ENCODE results near the gene ST6GALNAC6. TPM values are rescaled to one million over a fixed set of nuclear protein-coding genes. Genes with fewer than 3 reads are reported as not detected.
A peak's percentile ranks its signal among the peaks of the same experiment; 100 is the strongest.

Gene ST6GALNAC6
- total and polyA plus RNA-seq, 10 of the 15 experiments (the other 5 are each of a cell fraction or from before 2014, with no cell fraction given) = 0.40 to 27.0 (median 16.8) TPM

- no TSS peak for BruUV-seq (replicated peaks)
- H3K79me2 ChIP-seq (ENCODE audit: control insufficient read depth, insufficient read depth, low read length) = no peaks in the 10 kb centered on the region
- ChIA-PET SMC1A (ENCODE audit: uncharacterized antibody, unreplicated experiment) (interaction anchor here (0.8 to 7.2 kb wide), 12 partner anchors 9 to 181 kb away, joined by 3 to 84 read pairs (median 4); no protein-coding TSS in a partner anchor), CTCF (interaction anchor here (0.6 to 7.7 kb wide), 30 partner anchors 8 to 209 kb away, joined by 3 to 261 read pairs (median 4); partner anchors contain the start of genes EEIG1, NAIF1, PIP5KL1 and TOR2A), RAD21 (ENCODE audit: unreplicated experiment) (interaction anchor here (0.9 to 5.0 kb wide), 8 partner anchors 28 to 185 kb away, joined by 3 to 83 read pairs (median 5); partner anchors contain the start of gene EEIG1), POLR2A (no interaction called here)
- WGBS (ENCODE audit: insufficient coverage, insufficient replicate concordance, low lambda C conversion rate, missing lambda C conversion rate) = 26% methylated on average over 13 of the region's 13 CpGs
- H3K27ac ChIP-seq (ENCODE audit: control insufficient read depth, insufficient read depth) = no peak overlapping the region
- H3K9ac ChIP-seq (ENCODE audit: control insufficient read depth, insufficient read depth, low read length) = no peak overlapping the region
- no peak overlapping the region for H3K4me2 ChIP-seq (ENCODE audit: control insufficient read depth, insufficient read depth)
- H3K4me3 ChIP-seq = no peak overlapping the region
- H3K4me1 ChIP-seq (ENCODE audit: control insufficient read depth, insufficient read depth, low read length) = peaks cover 7% of the 10 kb centered on the region
- ATAC-seq (peak; percentile 96), FAIRE-seq (peak; percentile 84), DNase-seq (ENCODE audit: low read depth, low spot score) (no peak)
- in situ Hi-C loops (cut with MboI) = no loop called here
- TF ChIP-seq GABPA (IDR thresholded peaks at IDR 0.05; ENCODE audit: low read depth) (no peak), POLR2AphosphoS2 (IDR thresholded peaks at IDR 0.05; ENCODE audit: low read depth, low read length) (0 out of 2 replicates have a peak, but pooled peaks have one; percentile 12), MEF2B (IDR thresholded peaks at IDR 0.05; ENCODE audit: partially characterized antibody, poor library complexity, severe bottlenecking) (peak; percentile 39), ZNF274 (IDR thresholded peaks at IDR 0.05; ENCODE audit: insufficient read depth, insufficient read length) (no peak), RAD21 (IDR thresholded peaks at IDR 0.05; ENCODE audit: insufficient read depth, low read depth, low read length) (peak; percentile 91), TCF12 (IDR thresholded peaks at IDR 0.05; ENCODE audit: low read depth, low read length) (0 out of 2 replicates have a peak, but pooled peaks have one; percentile 30), ELK1 (IDR thresholded peaks at IDR 0.05; ENCODE audit: low read depth, low read length) (no peak), EGR1 (IDR thresholded peaks at IDR 0.05; ENCODE audit: borderline replicate concordance in 1 of 2, low read depth in 2 of 2, low read length in 2 of 2) (peak in 1 of 2 experiments; percentile 75; a peak in 1 of 3 replicates), NR2F1 (conservative IDR thresholded peaks at IDR 0.05) (no peak), YY1 (IDR thresholded peaks at IDR 0.05; ENCODE audit: low read depth, low read length) (peak; percentile 83), HDGF (IDR thresholded peaks at IDR 0.05) (no peak), SMC3 (IDR thresholded peaks at IDR 0.05; ENCODE audit: borderline replicate concordance, low read length) (peak; percentile 77), IKZF2 (IDR thresholded peaks at IDR 0.05) (0 out of 4 replicates have a peak, but pooled peaks of 1 of the 2 experiments have one; percentile 15), IRF4 (IDR thresholded peaks at IDR 0.05; ENCODE audit: low read depth, low read length) (0 out of 2 replicates have a peak, but pooled peaks have one; percentile 16), RAD51 (IDR thresholded peaks at IDR 0.05) (no peak), BHLHE40 (IDR thresholded peaks at IDR 0.05; ENCODE audit: borderline replicate concordance in 1 of 2, low read depth in 2 of 2, low read length in 1 of 2) (0 out of 4 replicates have a peak, but pooled peaks of 1 of the 2 experiments have one; percentile 8)
- TF ChIP-seq, protein P1, sequence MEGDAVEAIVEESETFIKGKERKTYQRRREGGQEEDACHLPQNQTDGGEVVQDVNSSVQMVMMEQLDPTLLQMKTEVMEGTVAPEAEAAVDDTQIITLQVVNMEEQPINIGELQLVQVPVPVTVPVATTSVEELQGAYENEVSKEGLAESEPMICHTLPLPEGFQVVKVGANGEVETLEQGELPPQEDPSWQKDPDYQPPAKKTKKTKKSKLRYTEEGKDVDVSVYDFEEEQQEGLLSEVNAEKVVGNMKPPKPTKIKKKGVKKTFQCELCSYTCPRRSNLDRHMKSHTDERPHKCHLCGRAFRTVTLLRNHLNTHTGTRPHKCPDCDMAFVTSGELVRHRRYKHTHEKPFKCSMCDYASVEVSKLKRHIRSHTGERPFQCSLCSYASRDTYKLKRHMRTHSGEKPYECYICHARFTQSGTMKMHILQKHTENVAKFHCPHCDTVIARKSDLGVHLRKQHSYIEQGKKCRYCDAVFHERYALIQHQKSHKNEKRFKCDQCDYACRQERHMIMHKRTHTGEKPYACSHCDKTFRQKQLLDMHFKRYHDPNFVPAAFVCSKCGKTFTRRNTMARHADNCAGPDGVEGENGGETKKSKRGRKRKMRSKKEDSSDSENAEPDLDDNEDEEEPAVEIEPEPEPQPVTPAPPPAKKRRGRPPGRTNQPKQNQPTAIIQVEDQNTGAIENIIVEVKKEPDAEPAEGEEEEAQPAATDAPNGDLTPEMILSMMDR (IDR thresholded peaks at IDR 0.05 in 2 of 3, conservative IDR thresholded peaks at IDR 0.05 in 1 of 3; ENCODE audit: control insufficient read depth in 2 of 3, extremely low read depth in 1 of 3, insufficient read depth in 1 of 3, low read depth in 3 of 3, low read length in 3 of 3) = peak; percentile 72 to 96 (median 92)
- no peaks in the 10 kb centered on the region for H3K9me3 ChIP-seq (replicated peaks; ENCODE audit: control insufficient read depth, insufficient read depth, low read length)
- H4K20me1 ChIP-seq (ENCODE audit: control insufficient read depth, insufficient read depth) = no peaks in the 10 kb centered on the region
- H2AFZ ChIP-seq (ENCODE audit: control insufficient read depth, low read depth, low read length) = no peak overlapping the region
- peaks cover 0 to 11% of the 10 kb centered on the region in 2 experiments; a peak in 3 of 4 replicates for H3K36me3 ChIP-seq (ENCODE audit: control insufficient read depth in 2 of 2, insufficient read depth in 2 of 2, low read length in 1 of 2)
- intact Hi-C loops (cut with micrococcal nuclease; ENCODE audit: unreplicated experiment) = loop anchor here (1.0 kb wide), 2 partner anchors 92 to 174 kb away; no protein-coding TSS in a partner anchor
- H3K27me3 ChIP-seq (replicated peaks in 1 of 2; ENCODE audit: control insufficient read depth in 2 of 2, insufficient read depth in 2 of 2, low read length in 1 of 2) = no peaks in the 10 kb centered on the region
These were observed 44.3 kb upstream of the ST6GALNAC6 start for GRCh38 chr9:127943731-127944144.

Measured in GM12878 (cell line).